Activated CD8-positive, alpha-beta memory T cell treated with anti-CD3 and anti-CD28 coated beads for 4 hours (primary cell): ENCODE data around the gene ELF1.
"Not testable (repeated sequence)": the region's sequence is repeated elsewhere in the genome, so short reads cannot be mapped to it uniquely, and the experiment has no call there.

Experiments
- DNase-seq, 2 donors: peaks; one replicate each; pipeline ENCODE4 v3.0.0-alpha.2; 2020; ENCODE audit warnings: low read depth in 2 of 2

Gene ELF1

DNA sequence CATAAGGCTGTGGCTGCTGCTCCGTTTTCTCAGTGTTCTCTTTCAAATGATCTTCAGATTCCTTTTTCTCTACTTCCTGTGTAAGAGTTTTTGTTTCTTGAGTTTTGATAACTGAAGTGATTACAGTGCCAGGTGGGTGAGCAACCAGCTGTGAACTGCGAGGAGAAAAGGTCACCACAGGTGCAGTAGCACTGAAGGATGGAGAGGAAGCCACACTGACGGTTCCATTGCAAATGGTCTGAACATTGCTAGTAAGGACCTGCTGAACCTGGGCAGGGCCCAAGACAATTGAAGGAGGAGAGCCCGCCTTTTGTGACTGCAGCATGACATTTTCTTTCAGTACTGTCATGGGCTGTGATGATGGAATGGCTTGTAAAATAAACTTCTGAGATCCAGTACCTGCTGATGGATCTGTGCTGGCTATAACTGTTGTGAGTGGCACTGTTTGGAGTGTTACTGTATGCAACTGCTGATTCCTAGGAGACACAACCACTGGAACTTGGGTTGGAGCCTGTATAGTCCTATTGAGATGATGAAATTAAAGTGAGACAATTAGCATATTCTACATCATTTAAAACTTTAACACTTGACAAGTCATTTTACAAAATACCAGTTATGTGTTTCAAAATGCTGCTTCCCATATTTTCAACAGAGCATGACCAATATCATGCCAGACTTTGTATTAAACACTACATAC lies 85.5 kb downstream of the ELF1 start:
- DNase-seq, result no peak

DNA sequence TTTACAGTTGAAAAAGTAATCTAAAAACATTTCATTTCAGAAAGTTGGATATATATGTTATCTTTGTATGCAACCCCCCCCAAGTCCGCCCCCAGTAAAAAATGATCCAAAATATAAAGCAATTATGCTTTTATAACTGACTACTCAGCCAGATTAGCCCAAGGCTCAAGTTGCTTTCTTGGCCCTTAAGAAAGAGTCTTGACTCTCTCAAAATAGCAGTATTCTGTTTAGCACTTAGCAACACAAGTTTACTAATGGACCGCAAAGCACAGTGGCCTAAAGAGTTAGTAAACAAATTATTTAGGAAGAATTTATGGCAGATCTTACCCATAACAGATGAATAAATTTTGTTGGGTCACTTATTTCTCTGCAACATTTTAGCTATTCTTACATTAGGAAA lies 86.9 kb downstream of the ELF1 start:
- DNase-seq, result no peak

DNA sequence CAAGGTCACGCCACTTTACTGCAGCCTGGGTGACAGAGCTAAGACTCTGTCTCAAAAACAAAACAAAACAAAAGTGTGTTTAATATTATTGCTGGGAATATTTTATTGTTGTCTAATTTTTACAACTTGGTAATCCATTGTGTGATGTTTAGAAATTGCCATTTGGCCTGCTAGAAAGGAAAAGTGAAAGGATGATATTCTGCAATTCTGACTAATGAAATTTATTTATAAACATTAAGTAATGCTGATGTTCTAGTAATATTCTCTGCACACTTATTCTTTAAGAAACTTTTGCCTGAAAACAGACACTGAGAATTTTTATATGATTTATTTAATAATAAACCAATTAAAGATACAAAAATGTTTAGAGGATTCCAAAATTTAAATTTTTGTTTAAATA lies 87.4 kb downstream of the ELF1 start:
- DNase-seq, result no peak

DNA sequence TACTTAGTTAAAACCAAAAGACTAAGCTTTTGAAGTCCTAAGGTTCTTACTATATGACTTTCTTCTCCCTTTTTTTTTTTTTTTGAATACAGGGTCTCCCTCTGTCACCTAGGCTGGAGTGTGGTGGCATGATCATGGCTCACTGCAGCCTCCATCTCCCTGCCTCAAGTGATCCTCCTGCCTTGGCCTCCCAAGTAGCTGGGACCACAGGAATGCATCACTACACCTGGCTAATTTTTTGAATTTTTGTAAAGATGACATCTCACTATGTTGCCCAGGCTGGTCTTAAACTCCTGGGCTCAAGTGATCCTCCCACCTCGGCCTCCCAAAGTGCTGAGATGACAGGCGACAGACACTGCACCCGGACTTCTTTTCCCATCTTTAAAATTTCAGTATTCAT lies 89.2 kb downstream of the ELF1 start:
- DNase-seq, result not testable (repeated sequence)

DNA sequence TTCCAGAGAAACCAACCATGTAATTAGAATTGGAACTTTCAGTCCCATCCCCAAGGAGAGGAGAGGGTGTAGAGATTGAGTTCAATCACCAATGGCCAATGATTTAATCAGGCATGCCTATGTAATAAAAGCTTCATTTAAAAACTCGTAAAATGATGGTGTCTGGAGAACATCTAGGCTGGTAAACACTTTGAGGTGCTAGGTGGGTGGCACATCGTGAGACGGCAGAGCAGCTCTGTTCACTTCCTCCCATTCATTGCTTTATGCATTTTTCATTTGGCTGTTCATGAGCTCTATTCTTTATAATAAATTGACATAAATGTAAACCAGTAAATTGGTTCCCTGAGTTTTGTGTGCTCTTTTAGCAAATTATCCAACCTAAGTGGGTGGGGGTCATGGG lies 90.1 kb downstream of the ELF1 start:
- no peak for DNase-seq

DNA sequence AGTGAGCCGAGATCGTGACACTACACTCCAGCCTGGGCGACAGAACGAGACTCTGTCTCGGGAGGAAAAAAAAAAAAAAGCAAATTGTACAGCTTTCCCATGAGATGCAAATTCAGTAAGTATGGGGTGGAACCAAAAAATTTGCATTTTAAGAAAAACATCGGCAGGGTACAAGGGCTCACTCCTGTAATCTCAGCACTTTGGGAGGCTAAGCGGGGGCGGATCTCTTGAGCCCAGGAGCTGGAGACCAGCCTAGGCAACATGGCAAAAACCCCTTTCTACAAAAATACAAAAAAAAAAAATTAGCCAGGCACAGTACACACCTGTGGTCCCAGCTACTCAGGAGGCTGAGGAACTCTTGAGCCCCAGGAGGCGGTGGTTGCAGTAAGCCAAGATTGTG lies 91.2 kb downstream of the ELF1 start:
- no peak for DNase-seq

DNA sequence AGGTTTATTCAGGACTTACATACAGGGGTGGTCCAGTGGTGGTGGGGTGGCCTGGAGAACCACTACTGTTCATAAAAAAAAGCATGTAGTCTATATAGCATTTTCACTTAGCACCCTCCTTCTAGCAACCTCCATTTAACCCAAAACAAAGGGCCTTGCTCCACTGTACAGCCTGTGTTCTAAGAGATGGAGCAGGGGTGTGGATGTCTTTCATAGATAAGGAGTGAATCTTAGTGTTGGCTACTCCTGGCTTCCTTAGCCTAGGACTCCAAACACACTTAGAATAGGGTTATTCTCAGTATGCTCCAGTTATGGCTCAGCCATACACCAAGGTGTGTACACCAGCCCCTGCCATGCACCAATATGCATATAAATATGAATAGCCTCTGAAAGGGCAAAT lies 95.2 kb downstream of the ELF1 start:
- DNase-seq, result no peak

DNA sequence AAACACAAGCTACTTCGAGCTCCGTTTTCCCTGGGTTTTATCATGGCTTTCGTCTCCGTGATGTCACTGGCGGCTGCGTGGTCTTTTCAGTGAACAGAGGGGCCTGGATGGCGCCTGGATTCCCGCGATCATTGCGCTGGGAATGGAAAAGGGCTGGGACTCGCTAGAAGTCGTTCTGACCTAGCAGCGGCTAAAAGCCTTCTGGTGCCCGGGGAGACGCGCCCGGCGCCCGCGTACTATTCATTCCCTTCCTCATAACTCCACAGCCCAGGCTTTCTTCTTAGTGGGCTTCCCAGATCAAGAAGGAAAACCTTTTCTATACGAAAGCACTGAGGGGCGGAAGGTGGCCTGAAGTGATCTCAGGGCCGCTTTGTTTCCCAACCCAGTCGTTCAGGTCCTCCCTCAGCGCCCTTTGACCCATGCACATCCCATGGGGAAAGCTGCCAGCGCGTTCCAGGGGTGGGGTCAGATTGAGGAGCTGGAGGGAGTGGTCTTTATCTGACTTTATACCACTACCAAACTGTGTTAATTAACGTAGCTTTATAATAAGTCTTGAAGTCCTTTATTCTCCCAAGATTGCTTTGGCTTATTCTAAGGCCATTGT lies 96.6 kb downstream of the ELF1 start:
- no peak for DNase-seq

DNA sequence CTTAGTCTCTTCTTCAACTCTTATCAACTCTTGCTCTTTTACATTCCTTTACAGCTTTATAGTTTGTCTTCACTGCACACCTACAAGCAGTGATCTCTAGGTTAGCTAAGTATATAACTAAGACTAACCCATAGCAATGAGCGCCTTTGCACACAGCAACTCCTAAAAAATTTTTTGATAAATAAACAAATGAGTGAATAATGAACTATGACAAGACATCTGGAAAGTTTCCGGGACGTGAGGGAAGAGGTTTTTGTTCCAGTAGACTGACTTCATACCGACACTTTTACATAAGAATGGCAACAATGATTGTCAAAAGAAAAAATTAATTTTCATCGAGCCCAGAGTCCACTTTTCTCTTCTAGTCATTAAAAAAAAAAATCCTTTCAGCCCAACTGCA lies 98.3 kb downstream of the ELF1 start:
- no peak for DNase-seq

DNA sequence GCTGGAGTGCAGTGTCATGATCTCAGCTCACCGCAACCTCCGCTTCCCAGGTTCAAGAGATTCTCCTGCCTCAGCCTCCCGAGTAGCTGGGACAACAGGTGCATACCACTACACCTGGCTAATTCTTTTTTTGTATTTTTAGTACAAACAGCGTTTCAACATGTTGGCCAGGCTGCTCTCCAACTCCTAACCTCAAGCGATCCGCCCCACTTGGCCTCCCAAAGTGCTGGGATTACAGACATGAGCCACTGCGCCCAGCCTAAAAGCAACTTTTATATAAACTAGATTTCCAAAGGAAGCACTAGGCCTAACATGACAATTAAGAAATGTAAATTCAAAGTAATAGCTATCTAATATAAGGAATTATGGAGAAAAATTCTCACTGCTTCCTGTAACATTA lies 99.2 kb downstream of the ELF1 start:
- DNase-seq, result not testable (repeated sequence)

DNA sequence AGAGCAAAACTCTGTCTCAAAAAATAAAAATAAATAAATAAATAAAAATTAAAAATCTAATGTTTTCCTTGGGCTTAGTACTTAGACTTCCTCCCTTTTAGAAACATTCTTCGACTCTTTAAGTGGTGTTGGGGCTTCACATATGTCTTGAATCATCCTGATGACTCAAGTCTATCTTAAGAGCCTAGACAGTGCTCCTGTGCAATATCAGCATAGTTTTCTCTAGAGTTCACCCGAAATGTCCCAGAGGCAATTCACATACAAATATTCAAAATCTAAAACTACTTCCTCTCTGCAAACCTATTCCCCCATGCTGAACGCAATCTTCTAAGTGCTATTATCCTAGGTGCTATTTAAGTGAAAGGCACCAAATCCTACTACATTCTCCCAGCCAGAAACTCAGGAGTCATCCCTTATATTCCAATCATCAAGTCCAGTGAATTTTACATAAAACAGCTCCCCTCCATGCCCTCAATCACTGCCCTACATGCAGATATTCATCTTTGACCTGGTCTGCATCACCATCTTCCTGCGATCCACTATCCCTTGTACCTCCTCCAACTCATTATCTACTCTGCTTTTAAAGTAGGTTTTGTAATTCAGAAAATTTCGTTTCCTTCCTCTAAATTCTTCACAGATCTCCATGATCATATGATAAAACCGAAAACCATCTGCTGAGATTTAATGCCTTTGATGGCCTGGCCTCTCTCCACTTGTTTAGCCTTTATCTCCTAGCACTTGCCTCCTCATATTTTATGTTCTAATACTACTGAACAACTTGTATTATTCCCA lies 102.7 kb downstream of the ELF1 start:
- DNase-seq, result no peak

DNA sequence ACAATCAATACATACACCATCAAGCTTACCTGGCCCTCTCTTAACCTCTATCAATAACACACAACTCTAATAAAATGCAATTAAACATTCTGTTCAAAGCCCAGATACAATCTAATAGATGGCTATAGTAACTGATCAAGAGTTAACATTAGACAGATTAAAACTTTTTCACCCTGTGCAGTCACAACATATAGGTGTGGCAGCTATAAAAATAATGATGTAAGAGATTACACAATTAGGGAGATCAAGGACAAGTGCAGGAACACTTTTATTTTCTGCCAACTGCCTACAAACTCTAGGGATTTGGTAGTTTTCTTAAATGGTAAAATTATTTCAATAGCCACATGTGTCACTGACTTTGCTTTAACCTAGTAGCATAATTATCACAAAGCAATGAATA lies 104.3 kb downstream of the ELF1 start:
- DNase-seq, result not testable (repeated sequence)

DNA sequence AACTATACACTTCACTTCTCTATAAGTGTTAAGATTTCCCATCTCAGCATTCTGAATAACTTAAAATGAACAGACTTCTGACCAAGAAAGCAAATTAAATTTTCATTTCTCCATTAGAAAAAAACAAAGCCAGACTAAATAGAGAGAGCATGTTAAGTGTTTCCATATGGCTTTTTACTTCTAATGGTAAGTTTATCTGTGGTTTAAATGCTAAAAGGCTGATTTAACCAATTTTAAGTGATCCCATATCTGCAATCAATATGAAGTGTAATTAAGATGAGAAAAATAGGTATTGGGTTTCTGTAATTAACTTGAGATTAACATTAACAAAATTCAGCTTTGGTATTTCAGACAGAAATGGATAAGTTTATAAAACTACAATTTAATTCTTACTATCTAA lies 107.8 kb downstream of the ELF1 start:
- DNase-seq, result no peak

DNA sequence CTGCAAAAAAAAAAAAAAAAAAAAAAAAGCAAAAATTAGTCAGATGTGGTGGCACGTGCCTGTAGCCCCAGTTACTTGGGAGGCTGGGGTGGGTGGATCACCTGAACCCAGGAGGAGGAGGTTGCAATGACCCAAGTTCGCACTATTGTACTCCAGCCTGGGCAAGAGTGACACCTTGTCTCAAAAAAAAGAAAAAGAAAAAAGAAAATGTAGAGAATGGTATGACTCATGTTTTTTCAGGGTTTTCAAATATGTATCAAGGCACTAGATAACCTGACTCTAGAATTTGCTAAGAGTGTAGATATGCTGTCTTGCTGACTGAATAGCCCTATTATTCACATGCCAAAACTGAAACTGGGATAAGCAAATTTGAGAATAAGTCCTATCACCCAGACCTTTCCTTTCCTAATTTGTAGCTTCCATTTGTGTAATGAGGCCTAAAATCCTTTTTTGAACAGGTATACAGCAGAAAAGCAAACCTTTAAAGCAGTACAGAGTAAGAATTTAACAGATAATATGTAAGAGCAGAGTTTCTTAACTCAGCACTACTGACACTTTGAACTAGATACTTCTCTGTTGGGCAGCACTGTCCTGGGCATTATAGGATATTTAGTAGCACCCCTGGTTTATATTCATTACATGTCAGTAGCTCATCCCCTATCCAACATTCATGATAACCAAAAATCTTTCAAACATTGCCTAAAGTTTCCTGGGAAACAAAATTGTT lies 108.6 kb downstream of the ELF1 start:
- DNase-seq, result no peak

DNA sequence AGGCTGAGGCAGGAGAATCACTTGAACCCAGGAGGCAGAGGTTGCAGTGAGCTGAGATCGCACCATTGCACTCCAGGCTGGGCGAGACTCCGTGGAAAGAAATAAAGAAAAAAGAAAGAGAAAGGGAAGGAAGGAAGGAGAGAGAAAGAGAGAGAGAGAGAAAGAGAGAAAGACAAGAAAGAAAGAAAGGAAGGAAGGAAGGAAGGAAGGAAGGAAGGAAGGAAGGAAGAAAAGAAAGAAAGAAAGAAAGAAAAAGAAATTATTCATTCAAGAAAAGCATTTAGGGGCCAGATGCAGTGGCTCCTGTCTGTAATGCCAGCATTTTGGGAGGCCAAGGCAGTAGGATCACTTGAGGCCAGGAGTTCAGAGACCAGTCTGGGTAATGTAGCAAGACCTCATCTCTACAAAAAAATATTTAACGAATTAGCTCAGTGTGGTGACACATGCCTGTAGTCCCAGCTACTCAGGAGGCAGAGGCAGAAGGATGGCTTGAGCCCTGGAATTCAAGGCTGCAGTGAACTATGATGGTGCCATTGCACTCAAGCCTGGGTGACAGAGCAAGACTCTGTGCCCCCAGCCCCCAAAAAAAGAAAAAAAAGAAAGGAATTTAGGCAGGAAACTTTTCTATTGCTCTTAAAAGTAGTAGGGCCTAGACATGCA lies 109.4 kb downstream of the ELF1 start:
- not testable (repeated sequence) for DNase-seq

DNA sequence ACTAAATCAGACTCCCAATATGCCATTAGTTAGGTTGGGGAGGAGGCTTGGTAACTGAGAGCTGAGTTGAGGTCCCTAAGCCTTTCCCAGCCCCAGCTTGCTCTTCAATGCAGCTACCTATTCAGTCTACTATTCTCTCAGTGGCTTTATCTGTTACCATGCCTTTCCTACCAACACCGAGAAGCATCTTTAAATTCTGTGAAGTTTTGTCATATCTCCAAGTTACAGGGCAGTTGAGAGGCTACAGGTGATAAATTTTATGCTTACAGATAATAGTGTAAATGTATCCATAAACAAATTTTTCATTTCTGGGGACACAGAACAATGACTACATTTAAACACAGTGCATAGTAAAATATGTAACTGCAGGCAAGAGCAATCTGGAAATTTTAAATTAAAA lies 110.6 kb downstream of the ELF1 start:
- DNase-seq, result no peak

DNA sequence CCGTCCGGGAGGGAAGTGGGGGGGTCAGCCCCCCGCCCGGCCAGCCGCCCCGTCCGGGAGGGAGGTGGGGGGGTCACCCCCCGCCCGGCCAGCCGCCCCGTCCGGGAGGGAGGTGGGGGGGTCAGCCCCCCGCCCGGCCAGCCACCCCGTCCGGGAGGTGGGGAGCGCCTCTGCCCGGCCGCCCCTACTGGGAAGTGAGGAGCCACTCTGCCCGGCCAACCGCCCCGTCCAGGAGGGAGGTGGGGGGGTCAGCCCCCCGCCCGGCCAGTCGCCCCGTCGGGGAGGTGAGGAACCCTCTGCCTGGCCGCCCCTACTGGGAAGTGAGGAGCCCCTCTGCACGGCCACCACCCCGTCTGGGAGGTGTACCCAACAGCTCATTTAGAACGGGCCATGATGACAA lies 118.1 kb downstream of the ELF1 start:
- not testable (repeated sequence) for DNase-seq

DNA sequence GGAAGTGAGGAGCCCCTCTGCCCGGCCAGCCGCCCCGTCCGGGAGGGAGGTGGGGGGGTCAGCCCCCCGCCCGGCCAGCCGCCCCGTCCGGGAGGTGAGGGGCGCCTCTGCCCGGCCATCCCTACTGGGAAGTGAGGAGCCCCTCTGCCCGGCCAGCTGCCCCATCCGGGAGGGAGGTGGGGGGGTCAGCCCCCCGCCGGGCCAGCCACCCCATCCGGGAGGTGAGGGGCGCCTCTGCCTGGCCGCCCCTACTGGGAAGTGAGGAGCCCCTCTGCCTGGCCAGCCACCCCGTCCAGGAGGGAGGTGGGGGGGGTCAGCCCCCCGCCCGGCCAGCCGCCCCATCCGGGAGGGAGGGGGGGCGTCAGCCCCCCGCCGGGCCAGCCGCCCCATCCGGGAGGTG lies 118.5 kb downstream of the ELF1 start:
- DNase-seq, result not testable (repeated sequence)

DNA sequence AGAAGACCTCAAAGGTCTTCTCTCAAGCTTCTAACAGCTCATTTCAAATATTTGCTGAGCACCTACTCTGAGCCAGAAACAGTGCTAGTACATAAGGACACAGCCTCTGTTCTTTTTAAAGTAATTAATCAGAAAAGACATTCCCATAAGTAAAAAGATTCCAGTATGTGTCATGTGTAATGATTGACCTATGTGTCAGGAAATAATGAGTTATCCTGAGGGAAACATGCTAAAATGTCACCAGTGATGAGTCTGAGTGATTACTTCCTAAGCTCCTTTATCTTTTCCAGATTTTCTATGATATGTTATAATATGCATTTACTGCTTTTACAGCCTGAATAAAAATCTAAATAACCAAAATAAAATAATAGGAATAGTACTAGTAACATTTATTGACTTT lies 122.1 kb downstream of the ELF1 start:
- DNase-seq, result no peak

DNA sequence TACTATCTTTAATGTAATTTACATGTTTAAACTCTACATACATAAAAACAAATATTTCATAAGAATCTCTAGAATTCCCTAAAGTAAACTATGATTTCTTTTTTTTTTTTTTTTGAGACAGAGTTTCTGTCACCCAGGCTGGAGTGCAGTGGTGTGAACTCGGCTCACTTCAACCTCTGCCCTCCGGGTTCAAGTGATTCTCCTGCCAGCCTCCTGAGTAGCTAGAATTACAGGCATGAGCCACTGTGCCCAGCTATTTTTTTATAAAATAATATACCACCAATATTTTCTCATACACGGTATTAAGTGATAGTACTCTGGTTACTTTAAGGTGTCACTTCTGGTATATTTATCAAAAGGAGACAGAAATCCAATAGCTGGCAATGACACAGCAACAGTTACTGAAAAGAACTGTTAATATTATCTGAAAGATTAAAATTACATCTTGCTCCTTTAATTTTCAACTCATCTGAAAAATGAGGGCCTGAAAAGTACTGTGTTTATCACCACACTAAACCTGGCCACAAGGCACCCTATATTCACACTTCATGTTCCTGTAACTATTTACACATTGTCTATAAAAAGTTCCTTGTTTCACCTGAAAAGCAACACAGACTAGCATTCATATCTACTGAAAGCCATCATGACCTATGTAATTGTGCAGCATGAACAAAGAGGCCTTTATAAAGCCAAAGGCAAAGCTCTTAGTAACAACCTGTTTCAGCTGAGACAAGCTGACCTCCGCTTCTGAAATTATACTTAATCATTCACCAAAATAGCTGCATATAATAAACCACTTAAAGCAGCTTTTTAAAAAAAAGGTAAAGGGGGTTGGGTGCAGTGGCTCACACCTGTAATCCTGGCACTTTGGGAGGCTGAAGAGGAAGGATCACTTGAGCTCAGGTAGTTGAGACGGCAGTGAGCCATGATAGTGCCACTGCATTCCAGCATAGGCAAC lies 123.6 kb downstream of the ELF1 start:
- DNase-seq, result no peak

DNA sequence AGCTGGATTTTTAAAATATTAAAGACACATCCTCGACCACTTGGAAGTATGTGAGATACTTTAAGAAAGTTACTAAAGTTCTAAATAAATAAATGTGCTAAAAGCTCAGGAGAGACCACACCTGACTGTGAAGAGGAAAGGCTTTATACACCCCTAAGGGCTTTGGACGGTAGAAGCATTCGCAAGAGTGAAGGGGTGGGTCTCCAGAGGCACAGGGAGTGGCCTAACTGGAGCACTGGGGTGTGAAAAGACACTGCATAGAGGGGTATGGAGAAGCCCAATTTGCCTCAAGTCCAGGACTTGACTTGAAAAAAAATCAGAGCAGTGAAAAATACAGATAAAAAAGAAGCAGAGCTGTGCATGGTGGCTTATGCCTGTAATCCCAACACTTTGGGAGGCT lies 125.5 kb downstream of the ELF1 start:
- not testable (repeated sequence) for DNase-seq
